Measurements from ENCODE around the gene APP.
"Not testable (repeated sequence)": the region's sequence is repeated elsewhere in the genome, so short reads cannot be mapped to it uniquely, and the experiment has no call there.

Gene APP

GRCh38 chr21:26060335-26061115 lies 110.0 kb downstream of the APP start:
- no peak for DNase-seq (ENCODE audit: low read depth)

GRCh38 chr21:26057477-26058170 lies 112.9 kb downstream of the APP start:
- DNase-seq (ENCODE audit: low read depth), result no peak

- no peak for DNase-seq (ENCODE audit: low read depth)
These were observed 114.7 kb downstream of the APP start for GRCh38 chr21:26055841-26056264.

- no peak for DNase-seq (ENCODE audit: low read depth)
These were observed 115.6 kb downstream of the APP start for GRCh38 chr21:26055010-26055409.

- no peak for DNase-seq (ENCODE audit: low read depth)
These were observed 118.5 kb downstream of the APP start for GRCh38 chr21:26052057-26052456.

- DNase-seq (ENCODE audit: low read depth), result no peak
These were observed 119.7 kb downstream of the APP start for GRCh38 chr21:26050857-26051256.

- no peak for DNase-seq (ENCODE audit: low read depth)
These were observed 120.8 kb downstream of the APP start for GRCh38 chr21:26049803-26050202.

- no peak for DNase-seq (ENCODE audit: low read depth)
These were observed 123.1 kb downstream of the APP start for GRCh38 chr21:26047279-26047967.

- no peak for DNase-seq (ENCODE audit: low read depth)
These were observed 126.7 kb downstream of the APP start for GRCh38 chr21:26043891-26044290.

GRCh38 chr21:26042181-26042876 lies 128.2 kb downstream of the APP start:
- DNase-seq (ENCODE audit: low read depth), result no peak

GRCh38 chr21:26041431-26042180 lies 129.0 kb downstream of the APP start:
- no peak for DNase-seq (ENCODE audit: low read depth)

GRCh38 chr21:26036916-26037315 lies 133.7 kb downstream of the APP start:
- no peak for DNase-seq (ENCODE audit: low read depth)

GRCh38 chr21:26032263-26032662 lies 138.3 kb downstream of the APP start:
- no peak for DNase-seq (ENCODE audit: low read depth)

- no peak for DNase-seq (ENCODE audit: low read depth)
These were observed 142.4 kb downstream of the APP start for GRCh38 chr21:26028183-26028582.

GRCh38 chr21:26027696-26028095 lies 142.9 kb downstream of the APP start:
- no peak for DNase-seq (ENCODE audit: low read depth)

GRCh38 chr21:26025536-26026512 lies 144.7 kb downstream of the APP start:
- DNase-seq (ENCODE audit: low read depth), result no peak

- not testable (repeated sequence) for DNase-seq (ENCODE audit: low read depth)
These were observed 147.2 kb downstream of the APP start for GRCh38 chr21:26023406-26023805.

- DNase-seq (ENCODE audit: low read depth), result not testable (repeated sequence)
These were observed 147.8 kb downstream of the APP start for GRCh38 chr21:26022598-26023337.

GRCh38 chr21:26020510-26020909 lies 150.1 kb downstream of the APP start:
- no peak for DNase-seq (ENCODE audit: low read depth)

GRCh38 chr21:26020081-26020480 lies 150.5 kb downstream of the APP start:
- no peak for DNase-seq (ENCODE audit: low read depth)
